Muscle of leg (tissue), 11 donors: ENCODE results near the gene ROMO1. TPM values are rescaled to one million over a fixed set of nuclear protein-coding genes. Genes with fewer than 3 reads are reported as not detected.
A peak's percentile ranks its signal among the peaks of the same experiment; 100 is the strongest.
"Not testable (repeated sequence)": the region's sequence is repeated elsewhere in the genome, so short reads cannot be mapped to it uniquely, and the experiment has no call there.

Experiments
- DNase-seq: peaks from one replicate; pipeline ENCODE4 v3.0.0; 2013
- H3K27ac ChIP-seq: one replicate; pipeline ENCODE4 v1.5.1; 2013; ENCODE audit warnings: mild to moderate bottlenecking, low read length, control low read depth
- H3K27me3 ChIP-seq: one replicate; pipeline ENCODE4 v1.6.1; 2013; ENCODE audit warnings: low read length; ENCODE audit not compliant: control insufficient read depth, insufficient read depth
- H3K36me3 ChIP-seq: one replicate; pipeline ENCODE4 v1.6.1; 2013; ENCODE audit warnings: low read length; ENCODE audit not compliant: control insufficient read depth, insufficient read depth
- H3K4me1 ChIP-seq: one replicate; pipeline ENCODE4 v1.6.1; 2013; ENCODE audit warnings: low read length; ENCODE audit not compliant: control insufficient read depth, insufficient read depth
- H3K4me3 ChIP-seq: one replicate; pipeline ENCODE4 v1.5.1; 2013; ENCODE audit warnings: low read length, control low read depth
- H3K9me3 ChIP-seq: replicated peaks from 2 replicates; pipeline ENCODE4 v1.6.1; 2013; ENCODE audit warnings: low read depth, low read length; ENCODE audit not compliant: control insufficient read depth
- WGBS: methylation state at CpG from one replicate; pipeline ENCODE4 v1.1.5; 2013; ENCODE audit warnings: missing lambda C conversion rate; ENCODE audit not compliant: insufficient coverage; 5-methylcytosine and 5-hydroxymethylcytosine counted together
- polyA plus RNA-seq, 8 donors: library from polyadenylated mRNA; unstranded; fragments of 120-200 nt; gene quantifications; one replicate each; pipeline versions ENCODE4 v1.2.1 to v1.2.3, GENCODE V29; 2013; ENCODE audit warnings: inconsistent platforms in 1 of 8, low replicate concordance in 1 of 8; ENCODE audit not compliant: insufficient read length in 8 of 8, insufficient read depth in 1 of 8
- total RNA-seq: library from RNA; stranded (reverse); fragments of 120-200 nt; gene quantifications from one replicate; pipeline ENCODE4 v1.2.4, GENCODE V29; 2013

The ROMO1 gene
- total and polyA plus RNA-seq, 9 donors = 70.9 to 186 (median 89.2) TPM

DNA sequence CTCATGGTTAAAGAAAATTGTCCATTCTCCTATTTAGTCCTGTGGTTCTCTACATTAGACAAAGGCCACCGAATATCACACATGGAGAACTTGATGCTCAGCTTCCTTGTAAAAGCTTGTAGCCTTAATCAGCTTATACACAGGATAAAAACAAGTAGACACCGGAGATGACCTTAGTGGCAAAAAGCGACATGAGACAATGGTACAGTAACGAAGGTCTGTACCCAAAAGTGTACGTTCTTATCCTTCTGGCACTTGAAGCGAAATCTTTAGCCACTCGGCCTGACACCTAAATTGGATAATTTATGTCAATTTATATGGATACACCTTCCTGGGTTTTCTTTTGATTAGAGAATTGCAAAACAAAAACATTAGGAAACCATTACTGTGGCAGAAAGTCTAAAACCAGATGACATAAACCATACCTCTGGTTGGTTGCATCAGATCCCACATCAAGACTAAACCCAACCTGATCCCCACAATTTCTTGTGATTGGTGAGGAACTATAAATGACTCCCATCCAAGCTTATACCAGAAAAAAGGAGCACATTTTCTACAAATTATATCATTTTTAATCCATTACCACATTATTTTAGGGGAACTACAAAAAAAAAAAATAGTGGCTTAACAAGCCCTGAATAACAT lies 36.7 kb downstream of the ROMO1 start:
- 88% methylated on average over 3 of the region's 7 CpGs for WGBS
- no peak overlapping the region for H3K27ac ChIP-seq
- no peaks in the 10 kb centered on the region for H3K27me3 ChIP-seq
- no peak overlapping the region for H3K4me3 ChIP-seq
- H3K36me3 ChIP-seq = peaks cover 65% of the 10 kb centered on the region
- no peak for DNase-seq
- H3K9me3 ChIP-seq = no peaks in the 10 kb centered on the region
- peaks cover 2% of the 10 kb centered on the region for H3K4me1 ChIP-seq

GRCh38 chr20:35737865-35738333 lies 38.7 kb downstream of the ROMO1 start:
- Histone ChIP-seq H3K9me3 (no peaks in the 10 kb centered on the region), H3K4me3 (no peak overlapping the region), H3K4me1 (peaks cover 3% of the 10 kb centered on the region), H3K36me3 (peaks cover 53% of the 10 kb centered on the region), H3K27me3 (no peaks in the 10 kb centered on the region), H3K27ac (no peak overlapping the region)
- DNase-seq = no peak
- 96% methylated on average over 6 of the region's 15 CpGs for WGBS

DNA sequence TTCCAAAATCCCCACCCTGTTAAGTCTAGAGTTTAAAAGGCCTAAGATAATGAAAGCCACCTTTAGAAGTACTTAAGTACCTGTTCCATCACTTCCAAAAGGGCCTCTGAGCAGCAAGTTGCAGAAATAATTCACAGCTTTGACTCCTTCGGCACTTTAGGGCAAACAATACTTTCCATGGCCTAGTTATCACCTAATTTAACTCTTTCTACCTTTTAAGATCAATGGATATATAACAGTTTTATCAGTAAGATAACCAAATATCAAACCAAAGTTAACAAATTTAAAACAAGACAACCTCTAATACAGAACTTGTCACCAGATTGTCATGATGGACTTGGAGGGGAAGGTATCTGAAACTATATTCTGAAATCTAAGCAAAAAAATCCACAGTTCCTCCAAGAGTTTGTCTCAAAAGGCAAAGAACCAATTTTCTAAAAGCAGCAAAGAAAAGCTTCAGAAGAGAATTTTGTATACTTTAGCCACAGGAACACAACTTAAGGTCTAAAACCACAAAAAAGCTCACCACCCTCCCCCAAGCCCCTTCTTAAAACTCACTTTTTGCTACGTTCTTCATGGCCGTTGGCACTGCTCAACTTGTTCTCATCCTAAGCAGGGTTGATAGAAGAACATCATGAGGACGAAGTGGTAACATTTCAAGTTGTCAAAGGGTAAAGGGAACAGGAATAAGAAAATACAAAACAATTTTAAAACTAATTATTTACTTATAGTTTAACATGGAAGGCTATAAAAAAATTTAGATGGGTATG lies 39.4 kb downstream of the ROMO1 start:
- no peak for DNase-seq
- H3K27ac ChIP-seq = no peak overlapping the region
- peaks cover 7% of the 10 kb centered on the region for H3K4me1 ChIP-seq
- WGBS = no CpG with 5 or more reads among the region's 4 CpGs
- H3K36me3 ChIP-seq = peaks cover 47% of the 10 kb centered on the region
- no peaks in the 10 kb centered on the region for H3K9me3 ChIP-seq
- no peak overlapping the region for H3K4me3 ChIP-seq
- no peaks in the 10 kb centered on the region for H3K27me3 ChIP-seq

DNA sequence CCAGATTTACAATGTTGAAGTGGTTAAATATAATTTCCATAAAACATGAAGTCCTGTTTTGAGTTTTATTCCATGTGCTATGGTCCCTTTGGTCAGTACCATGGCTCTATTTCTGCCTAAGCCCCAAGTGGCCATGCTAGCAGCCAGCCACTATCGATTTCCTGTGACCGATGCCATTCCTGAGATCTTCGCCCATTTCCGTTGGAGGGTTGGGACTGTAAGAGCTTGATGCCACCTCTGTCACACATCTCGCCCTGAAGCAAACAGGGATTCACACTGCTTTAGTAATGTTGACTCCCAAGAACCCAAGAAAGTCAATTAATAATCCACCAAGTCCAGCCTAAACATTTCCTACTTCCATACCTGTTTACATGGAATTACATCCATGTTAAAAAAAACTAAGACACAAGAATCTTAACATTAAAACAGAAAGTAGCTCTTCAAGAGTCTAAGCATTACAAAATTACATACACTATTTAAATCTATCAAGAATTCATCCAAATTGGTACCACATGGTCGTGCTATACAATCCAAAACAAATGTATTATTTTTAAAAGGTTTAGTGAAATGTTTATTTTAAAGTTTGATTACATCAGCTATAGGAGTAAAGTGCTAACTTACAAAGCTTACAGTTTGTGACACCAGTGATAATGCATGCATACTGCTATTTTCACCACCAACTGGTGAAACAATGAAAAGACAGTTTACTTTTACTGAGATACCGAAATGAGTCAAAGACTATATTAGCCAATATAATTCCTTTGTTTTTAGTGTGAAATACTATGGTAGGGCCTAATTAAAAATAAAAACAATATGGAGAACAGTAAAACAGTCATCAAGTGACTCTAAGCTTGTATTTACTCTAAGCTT lies 40.3 kb downstream of the ROMO1 start:
- Histone ChIP-seq H3K4me3 (no peak overlapping the region), H3K27ac (no peak overlapping the region), H3K27me3 (no peaks in the 10 kb centered on the region), H3K4me1 (peaks cover 7% of the 10 kb centered on the region), H3K9me3 (no peaks in the 10 kb centered on the region), H3K36me3 (peaks cover 40% of the 10 kb centered on the region)
- peak; percentile 16 for DNase-seq
- WGBS = 96% methylated on average over 4 of the region's 7 CpGs

DNA sequence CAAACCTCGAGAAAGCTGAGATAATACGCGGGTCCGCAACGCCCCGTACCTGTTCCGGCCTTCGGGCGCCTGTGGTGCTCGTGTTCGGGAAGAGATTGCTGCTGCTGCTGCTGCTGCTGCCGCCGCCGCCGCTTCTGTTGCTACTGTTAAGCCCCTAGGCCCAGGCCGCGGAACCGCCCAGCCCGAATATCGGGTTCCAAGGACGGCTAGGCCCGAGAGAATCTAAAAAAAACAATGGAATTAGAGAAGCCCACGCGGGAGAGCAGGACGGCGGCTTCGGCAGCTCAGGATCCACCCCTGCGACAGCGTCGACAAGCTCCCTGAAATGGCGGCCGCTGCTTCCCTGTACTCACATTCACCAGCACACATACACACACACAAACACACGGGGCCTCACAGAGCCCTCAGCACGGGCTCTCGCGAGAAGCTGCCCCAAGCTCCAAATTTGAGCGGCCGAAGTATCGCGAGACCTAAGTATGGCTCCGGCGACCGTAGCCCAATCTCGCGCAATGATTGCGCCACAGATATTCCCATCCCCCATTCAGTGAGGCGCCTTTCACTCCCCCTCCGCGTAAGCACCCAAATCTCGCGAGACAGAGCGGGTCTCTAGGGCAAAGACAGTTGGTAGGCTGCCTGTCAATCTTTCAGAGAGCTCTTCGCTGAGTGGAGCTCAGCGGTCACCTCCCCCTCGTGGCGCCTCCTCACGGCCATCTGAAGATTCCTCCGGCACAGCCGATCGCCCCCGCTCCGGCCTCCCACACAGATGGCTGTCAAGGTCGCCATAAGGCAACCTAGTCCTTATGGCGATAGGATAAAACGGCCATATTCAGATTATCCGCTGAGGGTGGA lies 42.9 kb downstream of the ROMO1 start, which contains the start of gene RBM39:
RBM39 (minus strand) TSS at position 369 of the 849 bp plus-strand sequence. CDS start 1,386 bp downstream, outside the sequence.
- peaks cover 7% of the 10 kb centered on the region for H3K4me1 ChIP-seq
- H3K9me3 ChIP-seq = no peaks in the 10 kb centered on the region
- 0% methylated on average over 55 of the region's 66 CpGs for WGBS
- H3K27ac ChIP-seq = peak within 1 kb of the TSS; percentile 100
- peak; percentile 100 for DNase-seq
- peaks cover 25% of the 10 kb centered on the region for H3K36me3 ChIP-seq
- H3K27me3 ChIP-seq = no peaks in the 10 kb centered on the region
- H3K4me3 ChIP-seq = peak within 1 kb of the TSS; percentile 98

- Histone ChIP-seq H3K9me3 (no peaks in the 10 kb centered on the region), H3K36me3 (peaks cover 19% of the 10 kb centered on the region), H3K4me3 (peak overlapping the region; percentile 71), H3K27me3 (no peaks in the 10 kb centered on the region), H3K4me1 (peaks cover 7% of the 10 kb centered on the region), H3K27ac (peak overlapping the region; percentile 97)
- 20% methylated on average over 3 of the region's 8 CpGs for WGBS
- peak; percentile 48 for DNase-seq
Measured at GRCh38 chr20:35742741-35743523, 43.7 kb downstream of the ROMO1 start.

DNA sequence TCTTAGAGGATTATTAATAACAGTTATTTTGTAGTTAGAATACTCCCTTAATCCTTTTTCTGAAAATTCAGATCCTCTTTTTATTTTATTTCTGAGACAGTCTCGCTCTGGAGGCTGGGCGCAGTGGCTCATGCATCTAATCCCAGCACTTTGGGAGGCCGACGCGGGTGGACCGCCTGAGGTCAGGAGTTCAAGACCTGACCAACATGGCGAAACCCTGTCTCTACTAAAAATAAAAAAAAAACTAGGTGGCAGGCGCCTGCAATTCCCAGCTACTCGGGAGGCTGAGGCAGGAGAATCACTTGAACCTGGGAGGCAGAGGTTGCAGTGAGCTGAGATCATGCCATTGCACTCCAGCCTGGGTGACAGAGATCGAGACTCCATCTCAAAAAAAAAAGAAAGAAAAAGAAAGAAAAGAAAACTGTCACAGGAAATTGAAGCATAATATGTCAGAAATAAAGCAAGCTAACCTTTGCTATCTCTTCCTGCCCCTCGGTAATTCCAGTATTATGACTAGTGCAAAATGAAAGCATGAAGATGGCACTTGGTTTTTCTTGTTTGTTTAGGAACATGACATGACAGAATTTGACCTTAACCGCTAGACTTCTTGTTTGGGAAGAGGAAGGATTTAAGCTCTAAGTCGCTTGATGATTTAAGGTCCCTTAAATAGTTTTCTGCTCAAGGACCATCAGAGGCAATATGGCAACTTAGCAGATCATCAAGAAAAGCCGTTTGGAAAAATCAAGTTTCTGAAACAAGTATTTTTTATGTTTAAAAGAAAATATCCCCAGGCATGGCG lies 44.7 kb downstream of the ROMO1 start:
- H3K4me1 ChIP-seq = peaks cover 7% of the 10 kb centered on the region
- peaks cover 10% of the 10 kb centered on the region for H3K36me3 ChIP-seq
- H3K9me3 ChIP-seq = no peaks in the 10 kb centered on the region
- WGBS = 72% methylated on average over 6 of the region's 15 CpGs
- no peaks in the 10 kb centered on the region for H3K27me3 ChIP-seq
- DNase-seq = peak; percentile 49
- no peak overlapping the region for H3K4me3 ChIP-seq
- H3K27ac ChIP-seq = peak overlapping the region; percentile 97

GRCh38 chr20:35744492-35744841 lies 45.3 kb downstream of the ROMO1 start:
- not testable (repeated sequence) for H3K27ac ChIP-seq, H3K27me3 ChIP-seq, DNase-seq, H3K9me3 ChIP-seq, H3K4me1 ChIP-seq, H3K36me3 ChIP-seq, H3K4me3 ChIP-seq
- WGBS = 83% methylated on average over 1 of the region's 3 CpGs
